Loucy (cell line): ENCODE measurements around the gene ZNF780B.

Experiments used
- H2AFZ ChIP-seq: fragments of 200-600 bp; sonication (generic); 2 replicates; pipeline ENCODE4 v1.6.0; 2016; ENCODE audit warnings: antibody characterized with exemption, mild to moderate bottlenecking, low read length, moderate library complexity
- H3F3A ChIP-seq: fragments of 200-600 bp; 2 replicates; pipeline ENCODE4 v1.6.0; 2016; ENCODE audit warnings: antibody characterized with exemption, low read depth, mild to moderate bottlenecking
- H3K27me3 ChIP-seq: fragments of 200-600 bp; sonication (generic); 2 replicates; pipeline ENCODE4 v1.6.1; 2014; ENCODE audit warnings: low read length, mild to moderate bottlenecking; ENCODE audit not compliant: insufficient read depth, poor library complexity, severe bottlenecking
- H3K36me3 ChIP-seq: fragments of 200-600 bp; sonication (generic); 2 replicates; pipeline ENCODE4 v1.6.1; 2016; ENCODE audit warnings: low read length; ENCODE audit not compliant: insufficient read depth
- H3K4me1 ChIP-seq: fragments of 200-600 bp; sonication (generic); 2 replicates; pipeline ENCODE4 v1.5.1; 2014; ENCODE audit warnings: low read length, mild to moderate bottlenecking; ENCODE audit not compliant: insufficient read depth, poor library complexity, severe bottlenecking
- H3K4me2 ChIP-seq: fragments of 200-600 bp; sonication (generic); 2 replicates; pipeline ENCODE4 v1.6.0; 2014; ENCODE audit warnings: antibody characterized with exemption, low read length, low read depth, mild to moderate bottlenecking; ENCODE audit not compliant: poor library complexity, severe bottlenecking
- H3K4me3 ChIP-seq: fragments of 200-600 bp; sonication (generic); 2 replicates; pipeline ENCODE4 v1.5.1; 2014; ENCODE audit warnings: low read length, mild to moderate bottlenecking, mixed read lengths; ENCODE audit not compliant: poor library complexity, severe bottlenecking
- H3K79me2 ChIP-seq: fragments of 200-600 bp; sonication (generic); 2 replicates; pipeline ENCODE4 v1.6.1; 2014; ENCODE audit warnings: low read length; ENCODE audit not compliant: insufficient read depth
- H3K9ac ChIP-seq: fragments of 200-600 bp; sonication (generic); 2 replicates; pipeline ENCODE4 v1.6.0; 2014; ENCODE audit warnings: mild to moderate bottlenecking, low read depth, low read length, moderate library complexity; ENCODE audit not compliant: poor library complexity, severe bottlenecking
- H3K9me2 ChIP-seq: fragments of 200-600 bp; sonication (generic); replicated peaks from 2 replicates; pipeline ENCODE4 v1.6.1; 2016; ENCODE audit warnings: low read depth, low read length, mixed read lengths
- H3K9me3 ChIP-seq: fragments of 200-600 bp; sonication (generic); 2 replicates; pipeline ENCODE4 v1.6.1; 2014; ENCODE audit warnings: mild to moderate bottlenecking, antibody characterized with exemption, low read length, low read depth; ENCODE audit not compliant: insufficient read depth
- H4K20me1 ChIP-seq: fragments of 200-600 bp; sonication (generic); 2 replicates; pipeline ENCODE4 v1.6.0; 2014; ENCODE audit warnings: antibody characterized with exemption, low read length, mild to moderate bottlenecking; ENCODE audit not compliant: insufficient read depth, poor library complexity, severe bottlenecking
- EZH2phosphoT487 ChIP-seq: fragments of 200-600 bp; IDR thresholded peaks from 2 replicates; pipeline ENCODE4 v1.6.1; 2018; ENCODE audit warnings: antibody characterized with exemption, mild to moderate bottlenecking, moderate library complexity, borderline replicate concordance
- TF ChIP-seq, protein P1 (sequence below): fragments of 200-600 bp; sonication (generic); conservative IDR thresholded peaks from 2 replicates; pipeline ENCODE4 v1.5.1; 2014; ENCODE audit warnings: mild to moderate bottlenecking, antibody characterized with exemption, low read length

ZNF780B gene

DNA sequence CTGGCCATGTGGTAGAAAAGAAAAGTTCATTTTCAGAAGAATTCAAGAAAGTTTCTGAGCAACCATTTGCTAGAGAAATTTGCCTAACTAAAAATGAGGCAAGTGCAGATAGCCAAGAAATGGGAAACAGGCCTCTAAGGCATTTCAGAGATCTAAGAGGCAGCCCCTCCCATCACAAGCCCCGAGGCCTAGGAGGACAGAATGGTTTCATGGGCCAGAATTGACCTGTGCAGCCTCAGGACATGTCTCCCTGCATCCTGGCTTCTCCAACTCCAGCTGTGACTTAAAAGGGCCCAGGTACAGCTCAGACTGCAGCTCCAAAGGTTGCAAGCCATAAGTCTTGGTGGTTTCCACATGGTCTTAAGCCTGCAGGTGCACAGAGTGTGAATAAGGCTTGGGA, 62.4 kb downstream of the ZNF780B start:
- Histone ChIP-seq H3K4me2 (no peak overlapping the region), H2AFZ (no peak overlapping the region), H3K9ac (no peak overlapping the region), H3K36me3 (no peaks in the 10 kb centered on the region), H3K27me3 (no peaks in the 10 kb centered on the region), H3F3A (no peaks in the 10 kb centered on the region), H3K4me1 (peaks cover 12% of the 10 kb centered on the region), H3K79me2 (peaks cover 12% of the 10 kb centered on the region), H3K9me3 (peaks cover 3% of the 10 kb centered on the region; the same call in 1 of the 2 replicates), H4K20me1 (peaks cover 5% of the 10 kb centered on the region), H3K4me3 (no peak overlapping the region), H3K9me2 (no peaks in the 10 kb centered on the region)
- TF ChIP-seq EZH2phosphoT487: no peak
- TF ChIP-seq, protein P1, sequence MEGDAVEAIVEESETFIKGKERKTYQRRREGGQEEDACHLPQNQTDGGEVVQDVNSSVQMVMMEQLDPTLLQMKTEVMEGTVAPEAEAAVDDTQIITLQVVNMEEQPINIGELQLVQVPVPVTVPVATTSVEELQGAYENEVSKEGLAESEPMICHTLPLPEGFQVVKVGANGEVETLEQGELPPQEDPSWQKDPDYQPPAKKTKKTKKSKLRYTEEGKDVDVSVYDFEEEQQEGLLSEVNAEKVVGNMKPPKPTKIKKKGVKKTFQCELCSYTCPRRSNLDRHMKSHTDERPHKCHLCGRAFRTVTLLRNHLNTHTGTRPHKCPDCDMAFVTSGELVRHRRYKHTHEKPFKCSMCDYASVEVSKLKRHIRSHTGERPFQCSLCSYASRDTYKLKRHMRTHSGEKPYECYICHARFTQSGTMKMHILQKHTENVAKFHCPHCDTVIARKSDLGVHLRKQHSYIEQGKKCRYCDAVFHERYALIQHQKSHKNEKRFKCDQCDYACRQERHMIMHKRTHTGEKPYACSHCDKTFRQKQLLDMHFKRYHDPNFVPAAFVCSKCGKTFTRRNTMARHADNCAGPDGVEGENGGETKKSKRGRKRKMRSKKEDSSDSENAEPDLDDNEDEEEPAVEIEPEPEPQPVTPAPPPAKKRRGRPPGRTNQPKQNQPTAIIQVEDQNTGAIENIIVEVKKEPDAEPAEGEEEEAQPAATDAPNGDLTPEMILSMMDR: no peak

DNA sequence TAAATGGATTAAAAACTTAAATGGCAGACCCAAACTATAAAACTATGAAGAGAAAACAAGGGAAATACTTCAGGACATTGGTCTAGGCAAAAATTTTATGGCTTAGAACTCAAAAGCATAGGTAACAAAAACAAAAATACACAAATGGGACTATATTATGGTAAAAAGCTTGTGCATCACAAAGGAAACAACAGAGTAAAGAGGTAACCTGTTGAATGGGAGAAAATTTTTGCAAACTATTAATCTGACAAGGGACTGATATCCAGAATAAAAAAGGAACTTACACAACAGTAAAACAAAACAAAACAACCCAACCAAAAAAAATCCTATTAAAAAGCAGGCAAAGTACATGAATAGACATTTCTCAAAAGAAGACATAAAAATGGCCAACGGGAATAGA, 68.4 kb downstream of the ZNF780B start:
- Histone ChIP-seq H3K4me2 (no peak overlapping the region), H3K4me1 (no peaks in the 10 kb centered on the region), H3K4me3 (no peak overlapping the region), H3K9ac (no peak overlapping the region), H4K20me1 (no peaks in the 10 kb centered on the region), H3K36me3 (no peaks in the 10 kb centered on the region; the same call in 1 of the 2 replicates), H3K9me2 (no peaks in the 10 kb centered on the region), H3K27me3 (no peaks in the 10 kb centered on the region), H3F3A (no peaks in the 10 kb centered on the region), H2AFZ (no peak overlapping the region), H3K79me2 (no peaks in the 10 kb centered on the region; the same call in 1 of the 2 replicates), H3K9me3 (peaks cover 16% of the 10 kb centered on the region)
- TF ChIP-seq, protein P1: no peak

DNA sequence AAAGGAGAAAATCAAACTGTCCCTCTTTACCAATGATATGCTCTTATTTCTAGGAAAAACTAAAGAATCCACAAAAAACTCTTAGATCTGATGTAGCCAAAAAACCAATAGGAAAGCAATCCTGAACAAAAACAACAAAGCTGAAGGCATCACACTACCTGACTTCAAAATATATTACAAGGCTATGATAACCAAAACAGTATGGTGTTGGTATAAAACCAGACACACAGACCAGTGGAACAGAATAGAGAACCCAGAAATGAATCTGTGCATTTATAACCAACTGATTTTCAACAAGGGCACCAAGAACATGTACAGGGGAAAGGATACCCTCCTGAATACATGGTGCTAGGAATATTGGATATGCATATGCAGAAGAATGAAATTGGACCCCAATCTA, 68.9 kb downstream of the ZNF780B start:
- Histone ChIP-seq H3K9ac (no peak overlapping the region), H3K9me2 (no peaks in the 10 kb centered on the region), H4K20me1 (no peaks in the 10 kb centered on the region), H3K4me3 (no peak overlapping the region), H3K9me3 (peaks cover 16% of the 10 kb centered on the region), H3K36me3 (no peaks in the 10 kb centered on the region; the same call in 1 of the 2 replicates), H2AFZ (no peak overlapping the region), H3K27me3 (no peaks in the 10 kb centered on the region), H3K4me1 (no peaks in the 10 kb centered on the region), H3K79me2 (no peaks in the 10 kb centered on the region; the same call in 1 of the 2 replicates), H3F3A (no peaks in the 10 kb centered on the region), H3K4me2 (no peak overlapping the region)
- no peak for TF ChIP-seq EZH2phosphoT487
- TF ChIP-seq, protein P1: no peak
